GM15510 (cell line): ENCODE measurements around the gene MARK3.

Experiments used
- POLR2A ChIP-seq: IDR thresholded peaks from 3 replicates; pipeline ENCODE4 v1.6.1; 2011; ENCODE audit warnings: borderline replicate concordance; ENCODE audit not compliant: insufficient read length; ENCODE audit errors: extremely low read depth

Gene MARK3

DNA sequence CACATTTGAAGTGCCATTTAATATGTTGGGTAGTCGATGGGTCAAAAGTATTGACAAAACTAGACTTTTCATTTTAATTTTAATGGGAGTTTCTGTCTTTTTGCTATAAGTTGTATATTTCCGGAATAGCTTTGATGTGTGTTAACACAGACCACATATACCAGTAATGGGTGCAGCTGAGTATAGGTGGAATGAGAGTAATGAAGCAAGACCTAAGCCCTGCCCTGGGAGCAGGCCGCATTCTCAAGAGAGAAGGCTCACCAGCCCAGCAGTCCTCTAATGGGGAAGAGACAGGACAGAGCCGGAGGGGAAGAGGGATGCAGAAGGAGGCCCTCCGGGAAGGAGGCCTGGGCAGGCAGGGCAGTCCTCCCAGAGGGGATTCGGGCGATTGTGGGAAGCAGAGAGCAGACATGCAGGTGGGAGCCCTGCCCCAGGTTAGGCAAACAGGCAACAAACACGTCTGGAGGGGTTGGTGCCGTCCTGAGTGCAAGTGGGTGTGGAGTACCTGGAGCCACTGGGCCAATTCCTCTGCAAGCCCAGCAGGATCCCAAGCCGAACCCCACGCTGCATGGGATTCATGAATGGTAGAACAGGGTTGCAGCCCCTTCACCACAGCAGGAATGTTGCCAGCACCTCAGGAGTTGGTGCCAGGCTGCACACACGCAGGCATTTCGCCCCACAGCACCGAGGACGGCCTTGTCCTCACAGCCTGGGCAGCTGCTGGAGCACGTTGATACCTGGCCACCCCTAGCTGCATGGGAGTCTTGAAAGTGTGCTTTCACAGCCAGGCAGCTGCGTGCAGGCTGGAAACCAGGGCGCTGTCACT, 129.6 kb downstream of the MARK3 start:
- no peak for TF ChIP-seq POLR2A

DNA sequence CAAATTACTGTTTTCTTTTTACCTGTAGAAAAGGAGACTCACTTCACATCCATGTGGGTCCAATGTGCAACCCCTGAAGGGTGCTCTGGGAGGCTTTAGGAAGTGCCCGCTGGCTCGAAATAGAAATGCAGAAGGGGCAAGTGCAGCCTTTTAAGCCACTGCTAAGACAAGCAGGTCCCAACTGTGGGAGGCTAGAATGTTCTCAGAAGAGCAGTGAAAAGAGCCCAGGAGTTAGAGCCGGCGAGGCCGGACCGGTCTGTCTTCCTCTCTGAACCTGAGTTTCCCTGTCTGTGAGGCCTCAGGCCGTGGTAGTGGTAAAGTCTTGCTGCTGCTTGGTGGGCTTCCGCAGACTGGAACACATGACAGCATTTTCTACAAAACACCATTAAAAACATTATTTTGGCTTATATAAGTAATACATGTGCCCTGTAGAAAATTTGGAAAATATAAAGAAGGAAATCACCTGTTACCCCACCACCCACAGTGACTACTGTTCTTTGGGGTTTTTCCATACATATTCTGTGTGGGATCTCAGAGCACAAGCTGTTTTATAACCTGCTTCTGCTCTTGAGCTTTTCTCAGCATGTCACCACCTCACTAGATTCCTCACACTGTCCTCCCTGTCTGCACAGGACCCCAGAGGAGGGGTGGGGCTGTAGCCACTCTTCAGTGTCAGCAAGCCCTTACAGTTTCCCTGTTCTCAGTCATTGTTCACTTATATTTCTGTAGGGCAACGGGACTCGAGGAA, 131.4 kb downstream of the MARK3 start:
- TF ChIP-seq POLR2A: no peak

DNA sequence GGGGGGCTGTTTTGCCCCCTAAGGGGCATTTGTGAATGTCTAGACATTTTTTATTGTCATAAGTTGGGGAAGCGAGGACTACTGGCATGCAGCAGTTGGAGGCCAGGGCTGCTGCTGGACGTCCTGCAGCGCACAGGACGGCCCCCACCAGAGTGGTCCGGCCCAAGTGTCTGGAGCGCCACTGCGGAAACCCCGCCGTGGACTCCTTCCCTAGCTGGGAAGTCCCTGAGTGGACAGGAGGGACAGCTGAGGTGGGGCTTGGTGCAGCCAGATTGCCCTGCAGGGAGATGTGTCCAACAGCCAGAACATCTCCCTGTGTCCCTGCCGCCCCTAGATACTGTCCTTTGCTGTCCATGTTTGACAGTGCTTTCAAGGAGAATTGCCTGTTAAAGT, 132.0 kb downstream of the MARK3 start:
- no peak for TF ChIP-seq POLR2A

DNA sequence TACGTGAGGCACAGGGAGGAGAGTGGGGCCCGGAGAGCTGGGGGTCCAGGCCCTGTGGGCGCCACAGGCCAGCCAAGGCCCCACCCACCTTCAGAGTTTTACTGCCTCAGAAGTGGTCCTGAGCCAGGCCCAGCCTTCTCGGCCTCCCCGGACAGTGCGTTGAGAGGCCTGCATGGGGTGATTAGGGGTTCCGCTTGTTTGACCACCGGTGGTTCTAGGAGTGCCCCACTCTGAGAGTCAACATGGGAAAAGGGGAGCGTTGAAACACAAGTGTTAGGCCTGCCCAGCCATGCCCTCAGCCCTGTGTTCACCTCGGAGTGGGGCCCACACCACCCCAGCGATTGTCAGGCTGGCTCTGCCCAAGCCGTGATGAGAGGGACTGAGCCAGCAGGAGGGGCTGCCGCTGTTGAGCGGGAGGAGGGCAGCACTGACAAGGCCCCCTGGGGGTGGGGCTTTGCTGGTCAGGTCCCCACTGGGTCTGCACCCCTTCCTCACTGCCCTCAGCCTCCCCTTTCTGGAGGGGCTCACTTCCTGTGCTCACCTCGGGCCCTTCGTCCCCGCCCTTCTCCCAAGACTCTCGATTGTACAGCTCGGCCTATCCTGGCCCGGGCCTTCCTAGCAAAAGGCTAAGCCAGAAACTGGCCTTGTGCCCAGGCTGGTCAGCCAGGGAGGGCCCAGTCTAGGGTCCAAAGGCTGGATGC, 132.7 kb downstream of the MARK3 start:
- no peak for TF ChIP-seq POLR2A

DNA sequence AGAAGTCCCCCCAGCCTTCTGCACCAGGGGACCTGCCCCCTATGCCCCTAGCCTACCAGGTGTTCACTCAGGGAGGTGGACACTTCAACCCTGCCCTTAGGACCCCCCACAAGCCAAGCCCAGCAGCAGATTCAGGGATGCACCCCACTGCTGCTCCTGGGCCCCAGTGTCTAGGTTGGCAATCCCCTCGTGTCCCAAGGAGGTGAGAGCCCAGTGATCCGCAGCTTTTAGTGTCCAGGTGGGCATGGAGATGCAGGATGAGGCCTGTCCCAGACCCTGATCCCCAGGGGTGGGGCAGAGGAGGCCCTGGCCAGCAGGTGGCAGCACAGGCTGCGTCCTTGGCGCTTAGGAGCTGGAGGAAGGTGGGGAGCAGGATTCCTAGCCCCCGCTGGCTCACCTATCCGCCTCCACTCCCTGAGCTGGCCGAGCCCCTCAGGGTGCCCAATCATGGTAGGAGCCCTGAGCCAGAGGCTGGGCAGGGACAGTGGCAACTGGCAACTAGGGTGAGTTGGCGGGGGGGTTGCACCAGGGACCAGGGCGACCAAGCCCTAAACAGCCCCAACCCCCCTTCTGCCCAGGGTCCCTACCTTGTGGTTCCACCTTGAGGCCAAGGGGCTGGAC, 133.3 kb downstream of the MARK3 start:
- TF ChIP-seq POLR2A: no peak

DNA sequence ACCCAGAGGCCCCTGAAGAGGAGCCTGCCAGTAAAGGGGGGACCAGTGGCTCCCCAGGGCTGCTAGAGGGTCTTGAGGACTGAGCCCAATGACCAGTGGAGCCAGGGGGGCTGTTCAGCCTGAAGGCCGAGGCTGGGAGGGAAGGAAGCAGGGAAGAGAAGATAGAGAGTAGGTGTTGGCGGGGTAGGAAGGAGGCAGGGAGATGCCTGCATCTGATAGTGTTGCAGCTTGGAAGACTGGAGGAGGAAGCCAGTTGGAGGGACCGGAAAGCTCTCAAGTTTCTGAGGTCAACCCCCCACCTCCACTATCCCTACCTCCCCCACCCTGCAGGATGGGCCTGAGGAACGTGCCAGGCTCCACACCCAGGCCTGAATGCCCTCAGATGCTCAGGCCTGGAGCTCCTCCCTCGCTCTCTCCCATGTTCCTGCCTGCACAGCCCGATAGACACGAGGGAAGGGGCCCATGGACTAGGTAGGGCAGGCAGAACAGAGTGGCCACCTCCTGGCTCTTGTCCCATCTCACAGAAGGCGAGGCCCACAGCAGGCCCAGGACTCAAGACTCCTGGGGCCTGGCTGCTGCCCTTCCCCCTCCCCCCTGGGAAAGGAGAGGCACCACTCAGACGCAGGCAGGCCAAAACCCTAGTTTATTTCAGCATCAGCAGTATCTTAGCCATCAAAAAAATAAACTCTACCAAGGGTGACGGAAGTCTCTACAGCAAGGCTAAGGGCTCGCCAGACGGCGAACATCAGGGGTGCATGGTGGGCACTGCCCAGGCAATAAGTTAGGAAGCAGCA, 134.0 kb downstream of the MARK3 start:
- TF ChIP-seq POLR2A: no peak

DNA sequence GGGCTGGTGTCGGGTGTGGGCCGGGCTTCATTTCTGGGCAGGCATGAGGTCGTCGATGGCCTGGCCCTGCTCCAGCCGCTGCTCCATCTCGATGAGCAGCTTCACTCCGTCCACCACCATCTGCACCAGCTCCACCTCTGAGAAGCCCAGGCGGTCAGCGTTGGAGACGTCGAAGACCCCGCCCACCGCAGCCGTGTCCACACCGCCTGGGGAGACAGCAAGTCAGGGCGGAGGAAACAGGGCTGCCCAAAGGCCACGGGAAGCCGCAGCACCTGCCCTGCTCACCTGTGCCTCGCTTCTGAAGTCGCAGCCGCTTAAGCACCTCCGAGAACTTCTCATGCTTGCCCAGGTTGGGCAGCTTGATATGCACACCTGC, 134.6 kb downstream of the MARK3 start:
- no peak for TF ChIP-seq POLR2A

DNA sequence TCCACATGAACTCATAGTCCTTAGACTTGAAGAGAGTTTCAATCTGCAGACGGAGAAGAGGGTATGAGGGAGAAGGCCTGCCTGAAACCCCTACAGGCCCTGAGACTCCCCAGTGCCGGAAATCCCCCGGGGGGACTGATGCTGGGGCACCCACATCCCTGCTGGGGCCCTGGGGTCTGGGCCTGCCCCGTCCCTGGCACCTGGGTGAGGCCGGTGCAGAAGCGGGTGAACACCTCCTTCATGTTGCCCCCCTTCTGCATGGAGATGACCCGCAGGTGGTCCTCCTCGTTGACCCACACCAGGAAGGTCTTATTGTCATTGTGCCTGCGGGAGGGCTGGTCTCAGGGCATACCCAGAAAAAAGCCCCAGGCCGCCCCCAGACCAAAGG, 135.0 kb downstream of the MARK3 start:
- TF ChIP-seq POLR2A: no peak

DNA sequence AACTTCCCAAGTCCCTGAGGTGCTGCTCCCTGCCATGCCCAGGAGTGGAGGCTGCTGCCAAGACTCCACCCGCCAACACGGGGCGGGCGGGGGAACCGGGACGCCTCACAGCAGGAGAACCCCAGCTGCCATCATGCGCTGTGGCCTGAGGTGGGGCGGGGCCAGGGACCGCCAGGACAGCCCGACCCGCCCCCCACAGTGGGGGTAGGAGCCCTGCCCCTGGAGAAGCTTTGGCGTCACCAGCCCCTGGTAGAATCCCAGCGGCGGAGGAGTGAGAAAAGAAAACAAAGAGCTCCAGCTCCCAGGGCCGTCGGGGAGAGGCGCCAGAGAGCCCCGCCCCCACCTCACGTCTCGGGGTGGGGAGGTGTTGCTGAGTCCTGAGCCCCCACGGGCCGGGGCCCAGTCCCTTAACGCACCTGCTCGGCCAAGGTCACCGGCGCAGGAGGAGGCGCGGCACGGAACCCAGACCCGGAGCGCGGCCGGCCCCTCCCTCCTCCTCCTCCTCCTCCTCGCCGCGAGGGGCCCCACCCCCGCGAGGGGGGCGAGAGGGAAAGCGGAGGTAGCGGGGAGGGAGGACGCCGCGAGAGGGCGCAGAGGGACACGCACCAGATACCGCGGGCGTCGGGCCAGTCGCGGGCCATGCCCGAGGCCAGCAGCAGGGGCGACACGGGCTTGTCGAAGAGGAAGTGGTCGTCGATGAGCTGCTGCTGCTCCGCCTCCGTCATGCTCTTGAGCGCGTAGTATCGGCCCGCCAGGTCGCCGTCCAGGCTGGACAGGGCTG, 135.6 kb downstream of the MARK3 start:
- no peak for TF ChIP-seq POLR2A

DNA sequence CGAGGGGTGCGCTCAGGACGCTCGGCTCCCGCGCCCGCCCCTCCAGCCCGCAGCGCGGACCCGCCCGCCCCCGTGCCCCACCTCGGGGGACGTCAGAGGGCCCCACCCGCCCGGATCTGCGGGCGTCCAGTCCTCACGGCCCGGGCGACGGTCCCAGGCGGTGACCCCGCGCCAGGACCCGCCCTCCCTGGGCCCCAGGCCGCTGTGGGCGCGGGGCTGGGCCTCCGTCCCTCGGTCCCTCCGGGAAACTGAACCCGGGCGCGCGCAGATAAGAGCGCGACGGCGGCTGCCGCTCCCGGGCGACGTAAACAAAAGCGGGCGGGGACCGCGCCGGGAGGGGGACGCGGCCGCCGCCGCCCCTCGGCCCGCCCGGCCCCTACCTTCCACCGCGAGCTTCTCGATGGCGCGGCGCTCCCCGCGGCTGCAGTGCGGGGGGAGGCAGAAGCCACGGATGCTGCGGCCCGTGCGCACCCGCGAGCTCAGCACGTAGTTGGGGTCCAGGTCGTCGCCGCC, 136.3 kb downstream of the MARK3 start:
- TF ChIP-seq POLR2A: no peak

DNA sequence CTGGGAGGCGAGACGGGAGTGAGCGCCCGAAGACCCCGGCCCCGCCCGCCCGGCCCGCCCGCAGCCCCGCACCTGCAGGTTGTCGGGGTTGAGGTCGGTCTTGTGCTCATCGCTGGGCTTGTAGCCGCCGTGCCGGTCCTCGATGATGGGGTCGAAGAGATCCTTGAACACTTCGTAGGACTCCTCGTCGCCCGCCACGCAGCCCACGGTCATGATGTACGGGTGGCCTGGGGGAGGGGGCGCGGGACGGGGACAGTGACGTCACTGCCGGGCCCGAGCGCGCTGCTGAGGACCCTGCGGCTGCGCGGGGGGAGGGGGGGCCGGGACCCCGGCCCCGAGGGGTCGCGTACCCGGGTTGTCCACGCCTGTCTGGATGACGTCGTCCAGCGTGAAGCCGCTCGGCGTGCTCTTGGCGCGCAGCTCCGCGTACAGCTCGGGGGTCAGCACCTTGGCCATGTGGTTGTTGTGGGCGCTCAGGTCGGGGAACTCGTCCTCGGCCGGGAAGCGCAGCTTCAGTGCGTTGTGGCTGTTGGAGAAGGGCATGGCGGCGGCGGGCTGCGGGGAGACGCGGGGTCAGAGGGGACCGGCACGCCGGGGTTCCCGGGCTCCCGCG, 136.8 kb downstream of the MARK3 start:
- no peak for TF ChIP-seq POLR2A

DNA sequence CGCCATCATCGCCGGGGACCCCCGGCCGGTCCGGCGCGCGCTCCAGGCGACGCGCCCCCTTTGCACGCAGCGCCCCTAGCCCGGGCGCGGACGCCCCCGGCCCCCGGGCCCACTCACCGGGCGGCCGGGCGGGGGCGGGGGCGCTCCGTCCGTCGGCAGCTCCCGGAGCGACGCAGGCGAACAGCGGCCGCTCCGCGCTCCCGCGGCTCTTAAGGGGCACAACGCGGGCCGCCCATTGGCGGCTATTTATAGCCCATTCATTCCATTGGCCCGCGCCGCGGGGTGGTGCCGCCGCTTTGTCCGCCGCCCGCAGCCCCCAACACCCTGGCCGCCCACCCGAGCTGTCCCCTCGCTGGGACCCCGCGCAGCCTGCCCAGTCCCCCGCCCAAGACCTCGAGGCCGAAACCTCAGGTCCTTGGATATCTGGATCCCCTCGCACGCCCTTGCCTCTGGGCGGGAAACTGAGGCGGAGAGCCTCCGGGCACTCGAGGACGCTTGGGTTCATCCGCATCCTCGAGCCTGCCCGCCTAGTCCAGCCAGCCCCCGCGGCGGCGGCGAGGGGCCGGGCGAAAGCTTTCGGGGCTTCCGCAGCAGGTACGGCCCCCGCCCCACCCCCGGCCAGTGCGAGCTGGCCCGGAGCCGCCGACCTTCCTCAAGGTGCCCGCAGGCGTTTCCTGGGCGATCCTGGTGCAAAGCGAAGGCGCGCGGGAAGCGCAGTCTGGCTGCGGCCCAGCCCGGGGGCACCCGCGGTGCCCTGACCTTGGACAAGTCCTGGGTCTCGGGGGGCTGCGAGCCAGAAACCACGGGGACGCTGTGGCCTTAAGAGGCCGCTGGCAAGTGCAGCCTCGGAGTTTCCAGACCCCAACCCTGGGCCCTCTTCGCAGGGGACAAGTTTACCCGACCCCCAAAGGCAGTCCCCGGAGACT, 137.7 kb downstream of the MARK3 start, which contains the start of gene CKB:
TSS of gene CKB (minus strand) at position 182 of the 926 bp plus-strand sequence. CDS start 337 bp downstream, outside the sequence.
- TF ChIP-seq POLR2A: no peak
